T-helper 2 cell treated with Interferon-gamma antibody and Interleukin-4, amounts not matched to agents 100 ng/mL and 5 ng/mL, for 36 hours (primary cell): ENCODE data around the gene CCL4L2. TPM values are rescaled to one million over a fixed set of nuclear protein-coding genes. Genes with fewer than 3 reads are reported as not detected.
"Not testable (repeated sequence)": the region's sequence is repeated elsewhere in the genome, so short reads cannot be mapped to it uniquely, and the experiment has no call there.

Source experiments
- intact Hi-C: fragments of 100-400 bp; cut with micrococcal nuclease; formaldehyde crosslinking; loops from one replicate; pipeline ENCODE4 v1.15.1; 2023
- total RNA-seq: library from RNA; stranded (reverse); gene quantifications from 2 replicates; pipeline ENCODE4 v1.2.3, GENCODE V29; 2022

Gene CCL4L2
- total RNA-seq, 1 donor from 2014 or later: 0.75 TPM

DNA sequence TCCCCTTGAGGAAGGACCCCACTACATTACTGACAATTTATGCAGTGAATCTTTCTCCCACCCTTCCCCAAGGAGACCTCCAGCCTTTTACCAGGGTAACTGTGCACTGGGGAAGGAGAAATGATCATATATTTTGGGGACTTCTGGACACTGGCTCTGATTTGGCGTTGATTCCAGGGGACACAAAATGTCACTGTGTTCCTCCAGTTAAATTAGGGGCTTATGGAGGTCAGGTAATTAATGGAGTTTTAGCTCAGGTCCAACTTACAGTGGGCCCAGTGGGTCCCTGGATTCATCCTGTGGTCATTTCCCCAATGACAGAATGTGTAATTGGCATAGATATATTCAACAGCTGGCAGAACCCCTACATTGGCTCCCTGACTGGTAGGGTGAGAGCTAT, 8.7 kb downstream of the CCL4L2 start:
- intact Hi-C loops: not testable (repeated sequence)

DNA sequence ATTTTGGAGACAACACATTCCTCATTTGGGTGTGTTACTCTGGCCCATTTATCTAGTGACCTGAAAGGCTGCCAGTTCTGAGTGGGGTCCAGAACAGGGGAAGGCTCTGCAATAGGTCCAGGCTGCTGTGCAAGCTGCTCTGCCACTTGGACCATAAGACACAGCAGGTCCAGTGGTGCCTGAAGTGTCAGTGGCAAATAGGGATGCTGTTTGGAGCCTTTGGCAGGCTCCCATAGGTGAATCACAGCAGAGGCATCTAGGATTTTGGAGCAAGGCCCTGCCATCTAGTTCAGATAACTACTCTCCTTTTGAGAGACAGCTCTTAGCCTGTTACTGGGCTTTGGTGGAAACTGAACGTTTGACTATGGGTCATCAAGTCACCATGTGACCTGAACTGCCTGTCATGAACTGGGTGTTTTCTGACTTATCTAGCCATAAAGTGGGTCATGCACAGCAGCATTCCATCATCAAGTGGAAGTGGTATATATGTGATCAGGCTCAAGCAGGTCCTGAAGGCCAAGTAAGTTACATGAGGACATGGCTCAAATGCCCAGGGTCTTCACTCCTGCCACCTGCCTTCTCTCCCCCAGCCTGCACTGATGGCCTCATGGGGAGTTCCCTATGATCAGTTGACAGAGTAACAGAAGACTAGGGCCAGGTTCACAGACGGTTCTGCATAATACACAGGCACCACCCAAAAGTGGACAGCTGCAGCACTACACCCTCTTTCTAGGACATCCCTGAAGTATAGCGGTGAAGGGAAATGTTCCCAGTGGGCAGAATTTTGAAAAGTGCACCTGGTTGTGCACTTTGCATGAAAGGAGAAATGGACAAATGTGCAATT, 10.1 kb downstream of the CCL4L2 start:
- intact Hi-C loops: not testable (repeated sequence)

DNA sequence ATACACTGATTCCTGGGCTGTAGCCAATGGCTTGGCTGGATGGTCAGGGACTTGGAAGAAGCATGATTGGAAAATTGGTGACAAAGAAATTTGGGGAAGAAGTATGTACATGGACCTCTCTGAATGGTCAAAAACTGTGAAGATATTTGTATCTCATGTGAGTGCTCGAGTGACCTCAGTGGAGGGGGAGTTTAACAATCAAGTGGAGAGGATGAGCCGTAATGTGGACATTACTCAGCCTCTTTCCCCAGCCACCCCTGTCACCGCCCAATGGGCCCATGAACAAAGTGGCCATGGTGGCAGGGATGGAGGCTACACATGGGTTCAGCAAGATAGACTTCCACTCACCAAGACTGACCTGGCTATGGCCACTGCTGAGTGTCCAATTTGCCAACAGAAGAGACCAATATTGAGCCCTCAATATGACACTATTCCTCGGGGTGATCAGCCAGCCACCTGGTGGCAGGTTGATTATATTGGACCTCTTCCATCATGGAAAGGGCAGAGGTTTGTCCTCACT, 10.8 kb downstream of the CCL4L2 start:
- intact Hi-C loops: not testable (repeated sequence)

DNA sequence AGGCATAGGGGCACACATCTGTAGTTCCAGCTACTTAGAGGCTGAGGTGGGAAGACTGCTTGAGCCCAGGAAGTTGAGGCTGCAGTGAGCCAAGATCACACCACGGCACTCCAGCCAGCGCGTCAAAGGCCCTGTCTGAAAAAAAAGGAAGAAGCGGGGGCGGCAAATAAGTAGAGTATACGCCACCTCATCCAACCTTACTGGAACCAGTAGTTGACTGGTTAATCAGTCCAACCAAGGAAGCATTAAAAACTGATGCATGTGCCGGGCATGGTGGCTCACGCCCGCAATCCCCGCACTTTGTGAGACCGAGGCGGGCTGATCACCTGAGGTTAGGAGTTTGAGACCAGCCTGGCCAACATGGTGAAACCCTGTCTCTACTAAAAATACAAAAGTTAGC, 12.1 kb downstream of the CCL4L2 start:
- intact Hi-C loops: not testable (repeated sequence)

DNA sequence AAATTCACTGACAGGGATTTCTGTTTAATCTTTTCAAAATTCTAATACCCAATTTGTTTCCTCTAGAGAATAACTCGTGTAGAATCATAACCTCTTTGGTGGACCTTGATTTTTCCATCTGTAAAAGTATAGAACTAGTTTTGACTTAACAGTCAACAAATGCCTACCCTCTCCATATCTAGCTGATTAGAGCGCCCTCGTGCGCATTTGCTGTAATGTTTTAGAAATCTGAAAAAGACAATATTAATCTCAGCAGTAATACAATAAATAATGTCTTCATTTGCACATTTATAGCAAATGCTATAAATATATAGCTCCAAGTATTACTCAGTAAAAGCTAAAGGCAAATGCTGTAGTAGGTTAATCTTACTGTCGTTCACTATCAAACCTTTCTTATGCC, 18.8 kb downstream of the CCL4L2 start:
- intact Hi-C loops: not testable (repeated sequence)

DNA sequence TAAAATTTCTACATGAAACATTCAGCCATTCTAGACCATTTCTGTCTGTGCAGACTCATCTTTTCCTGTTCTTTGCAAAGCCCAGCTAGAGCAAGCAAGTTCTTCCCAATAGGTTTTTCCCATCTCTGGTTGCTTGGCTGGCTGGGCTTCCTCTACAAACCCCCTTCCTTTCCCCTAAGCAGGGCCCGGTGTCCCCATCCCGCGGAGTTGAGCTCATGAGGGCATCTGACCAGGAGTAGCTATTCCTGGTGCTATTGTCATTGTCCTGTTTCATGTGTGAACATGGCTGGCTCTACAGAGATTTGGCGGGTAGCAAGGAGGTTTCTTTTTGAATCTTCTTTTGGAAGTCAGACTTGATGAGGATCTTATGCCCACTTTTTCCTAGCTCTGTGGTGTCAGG, 31.2 kb downstream of the CCL4L2 start:
- intact Hi-C loops: not testable (repeated sequence)

Other genes with a start within 250 kb of the CCL4L2 start
- not detected in 2 replicates for gene CCL16, start 229.6 kb upstream of the CCL4L2 start, total RNA-seq
- gene CCL14, start 224.3 kb upstream of the CCL4L2 start, total RNA-seq: not detected in 2 replicates
- gene CCL15, start 209.5 kb upstream of the CCL4L2 start, total RNA-seq: not detected in 2 replicates
- gene CCL23, start 193.1 kb upstream of the CCL4L2 start, total RNA-seq: not detected in 2 replicates
- gene CCL18, start 146.8 kb upstream of the CCL4L2 start, total RNA-seq: not detected in 2 replicates
- gene CCL3, start 120.9 kb upstream of the CCL4L2 start, total RNA-seq: 9.2 and 10.1 TPM in 2 replicates
- gene CCL4, start 107.2 kb upstream of the CCL4L2 start, total RNA-seq: 7.5 and 8.0 TPM in 2 replicates
- gene TBC1D3B, start 34.4 kb upstream of the CCL4L2 start, total RNA-seq: 8.8 and 9.8 TPM in 2 replicates
- 0.23 and 0.36 TPM in 2 replicates for gene CCL3L1, start 14.3 kb upstream of the CCL4L2 start, total RNA-seq
- gene TBC1D3I, start 53.5 kb downstream of the CCL4L2 start, total RNA-seq: 0.77 and 0.84 TPM in 2 replicates
- gene TBC1D3G, start 112.8 kb downstream of the CCL4L2 start, total RNA-seq: not detected in 2 replicates
- not detected in 2 replicates for gene TBC1D3H, start 177.4 kb downstream of the CCL4L2 start, total RNA-seq